HG03520 (cell line): ENCODE data around the gene ISOC2.
"Not testable (repeated sequence)": the region's sequence is repeated elsewhere in the genome, so short reads cannot be mapped to it uniquely, and the experiment has no call there.

Experiments used
- ATAC-seq: cut with Tn5 transposase; IDR thresholded peaks from one replicate; pipeline ENCODE4 v1.9.1; 2021; ENCODE audit warnings: mild to moderate bottlenecking, moderate library complexity; ENCODE audit not compliant: unreplicated experiment

ISOC2 gene

GRCh38 chr19:55418185-55418584 lies 43.3 kb downstream of the ISOC2 start:
- no peak for ATAC-seq

DNA sequence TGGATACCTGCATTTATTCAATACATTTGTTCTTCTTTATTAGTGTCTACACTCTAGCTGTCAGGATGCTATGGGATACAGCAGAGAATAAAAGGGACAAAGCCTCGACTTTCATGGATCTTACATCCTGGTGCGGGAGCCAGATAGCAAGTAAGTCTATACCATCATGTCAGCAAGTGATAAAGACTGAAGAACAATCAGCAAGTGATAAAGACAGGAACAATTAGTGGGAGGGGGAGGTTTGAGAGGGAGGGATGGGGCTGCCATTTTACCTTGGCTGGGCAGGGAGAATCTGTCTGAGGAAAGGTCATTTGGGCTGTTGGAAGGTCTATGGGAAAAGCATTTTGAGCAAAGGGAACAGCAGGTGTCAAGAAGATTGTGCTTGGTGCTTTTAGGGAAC lies 51.3 kb downstream of the ISOC2 start:
- ATAC-seq = no peak

- ATAC-seq = not testable (repeated sequence)
These were observed 52.3 kb downstream of the ISOC2 start for GRCh38 chr19:55409179-55409578.

- ATAC-seq = no peak
These were observed 52.9 kb downstream of the ISOC2 start for GRCh38 chr19:55408533-55408872.

GRCh38 chr19:55407800-55408532 lies 53.5 kb downstream of the ISOC2 start:
- peak; percentile 76 for ATAC-seq

GRCh38 chr19:55407550-55407799 lies 54.0 kb downstream of the ISOC2 start, which contains the start of gene UBE2S:
UBE2S (minus strand) TSS chr19:55407788; CDS start chr19:55407589, 199 bp downstream.
- ATAC-seq = not testable (repeated sequence)

DNA sequence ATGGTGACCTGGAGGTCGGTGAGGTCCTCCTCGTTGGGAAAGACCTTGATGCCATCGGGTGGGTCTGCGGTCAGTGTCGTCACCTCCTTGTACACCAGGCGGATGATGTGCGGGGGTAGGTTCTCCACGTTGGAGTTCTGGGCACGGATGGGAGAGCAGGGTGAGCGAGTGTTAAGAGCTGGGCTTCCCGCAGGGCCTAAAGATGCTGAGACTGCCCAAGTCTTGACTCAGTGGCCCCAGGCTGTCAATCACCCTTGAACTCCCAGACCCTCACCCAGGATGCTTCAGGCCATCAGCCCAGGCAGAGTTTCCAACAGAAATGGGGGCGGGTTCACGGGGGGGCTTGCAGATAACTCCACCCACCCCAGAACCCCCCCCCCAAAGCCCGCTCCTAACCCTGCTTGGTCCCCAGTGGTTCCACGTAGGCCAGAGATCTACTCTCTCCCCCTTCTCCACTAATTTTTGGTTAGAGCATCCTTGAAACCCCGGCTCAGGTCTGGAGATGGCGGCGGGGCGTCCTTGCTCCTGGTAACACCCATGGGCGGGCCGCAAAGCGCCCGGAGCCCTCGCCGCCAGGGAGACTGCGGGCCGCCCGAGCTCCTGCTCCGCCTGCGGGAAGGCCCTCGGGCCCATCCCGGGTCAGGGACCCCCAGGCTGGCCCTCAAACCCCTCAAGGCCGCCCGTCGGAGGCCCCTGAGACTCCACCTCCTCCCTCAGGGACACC lies 54.5 kb downstream of the ISOC2 start:
- ATAC-seq = peak; percentile 2

- ATAC-seq = no peak
These were observed 55.2 kb downstream of the ISOC2 start for GRCh38 chr19:55406091-55406825.

DNA sequence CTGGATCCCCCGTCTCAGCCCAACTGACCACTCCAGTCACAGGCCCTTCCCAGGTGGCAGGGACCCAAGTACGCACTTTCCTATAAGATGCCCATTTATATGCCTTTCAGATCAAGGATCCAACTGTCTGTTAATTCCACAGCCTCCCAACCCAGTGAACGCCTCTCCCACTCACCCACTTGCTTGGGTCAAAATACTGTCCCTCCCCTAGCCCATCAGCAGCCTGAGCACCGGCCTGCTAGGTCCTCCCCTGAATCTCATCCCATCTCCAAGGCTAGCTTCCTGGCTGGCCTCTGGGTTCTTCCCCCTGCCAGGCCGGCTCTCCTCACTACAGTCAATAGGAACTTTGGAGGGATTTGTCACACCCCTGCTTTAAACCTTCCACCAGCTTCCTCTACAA lies 55.8 kb downstream of the ISOC2 start:
- ATAC-seq = no peak
